Activated naive CD4-positive, alpha-beta T cell treated with anti-CD3 and anti-CD28 coated beads, Interleukin-2, amount 50 U/mL, for 24 hours (primary cell): ENCODE results near the gene CD7.

Source experiments
- H3K27ac Mint-ChIP-seq: one replicate; pipeline ENCODE4 v1.8.0; 2021; ENCODE audit warnings: mild to moderate bottlenecking, mixed read lengths
- H3K27me3 Mint-ChIP-seq: one replicate; pipeline ENCODE4 v1.8.0; 2021; ENCODE audit warnings: mixed read lengths
- H3K36me3 Mint-ChIP-seq: one replicate; pipeline ENCODE4 v1.8.0; 2021; ENCODE audit warnings: mixed read lengths
- H3K4me1 Mint-ChIP-seq: one replicate; pipeline ENCODE4 v1.8.0; 2021; ENCODE audit warnings: mixed read lengths
- H3K4me3 Mint-ChIP-seq: one replicate; pipeline ENCODE4 v1.8.0; 2021; ENCODE audit warnings: mild to moderate bottlenecking, mixed read lengths
- H3K9me3 Mint-ChIP-seq: one replicate; pipeline ENCODE4 v1.8.0; 2021; ENCODE audit warnings: mixed read lengths

CD7 gene

GRCh38 chr17:82314012-82314726 lies 3.2 kb downstream of the CD7 start:
- no peaks in the 10 kb centered on the region for H3K9me3 Mint-ChIP-seq
- H3K27me3 Mint-ChIP-seq: no peaks in the 10 kb centered on the region
- H3K27ac Mint-ChIP-seq: peak overlapping the region; percentile 82
- peaks cover 5% of the 10 kb centered on the region for H3K36me3 Mint-ChIP-seq
- peak overlapping the region; percentile 44 for H3K4me3 Mint-ChIP-seq
- H3K4me1 Mint-ChIP-seq: peaks cover 17% of the 10 kb centered on the region

- Mint-ChIP-seq H3K36me3 (peaks cover 5% of the 10 kb centered on the region), H3K4me1 (peaks cover 21% of the 10 kb centered on the region), H3K27me3 (no peaks in the 10 kb centered on the region), H3K27ac (peak overlapping the region; percentile 82), H3K4me3 (peak overlapping the region; percentile 36), H3K9me3 (no peaks in the 10 kb centered on the region)
Measured at GRCh38 chr17:82313195-82314011, 4.0 kb downstream of the CD7 start.

GRCh38 chr17:82311971-82312370 lies 5.4 kb downstream of the CD7 start:
- no peaks in the 10 kb centered on the region for H3K27me3 Mint-ChIP-seq
- H3K9me3 Mint-ChIP-seq: no peaks in the 10 kb centered on the region
- H3K36me3 Mint-ChIP-seq: peaks cover 5% of the 10 kb centered on the region
- H3K27ac Mint-ChIP-seq: no peak overlapping the region
- peaks cover 27% of the 10 kb centered on the region for H3K4me1 Mint-ChIP-seq
- H3K4me3 Mint-ChIP-seq: no peak overlapping the region

- Mint-ChIP-seq H3K4me1 (peaks cover 36% of the 10 kb centered on the region), H3K27me3 (no peaks in the 10 kb centered on the region), H3K9me3 (no peaks in the 10 kb centered on the region), H3K36me3 (peaks cover 5% of the 10 kb centered on the region), H3K4me3 (no peak overlapping the region), H3K27ac (no peak overlapping the region)
Measured at GRCh38 chr17:82310877-82311276, 6.5 kb downstream of the CD7 start.

- Mint-ChIP-seq H3K27ac (no peak overlapping the region), H3K9me3 (no peaks in the 10 kb centered on the region), H3K4me3 (no peak overlapping the region), H3K4me1 (peaks cover 39% of the 10 kb centered on the region), H3K36me3 (peaks cover 2% of the 10 kb centered on the region), H3K27me3 (no peaks in the 10 kb centered on the region)
Measured at GRCh38 chr17:82309656-82310570, 7.5 kb downstream of the CD7 start.

- Mint-ChIP-seq H3K36me3 (no peaks in the 10 kb centered on the region), H3K4me3 (no peak overlapping the region), H3K27ac (peak overlapping the region; percentile 46), H3K27me3 (no peaks in the 10 kb centered on the region), H3K4me1 (peaks cover 59% of the 10 kb centered on the region), H3K9me3 (no peaks in the 10 kb centered on the region)
Measured at GRCh38 chr17:82305727-82306300, 11.6 kb downstream of the CD7 start.

- Mint-ChIP-seq H3K27ac (peak overlapping the region; percentile 55), H3K27me3 (no peaks in the 10 kb centered on the region), H3K36me3 (no peaks in the 10 kb centered on the region), H3K4me1 (peaks cover 63% of the 10 kb centered on the region), H3K9me3 (no peaks in the 10 kb centered on the region), H3K4me3 (no peak overlapping the region)
Measured at GRCh38 chr17:82304826-82305726, 12.3 kb downstream of the CD7 start.

- peak overlapping the region; percentile 85 for H3K4me3 Mint-ChIP-seq
- peak overlapping the region; percentile 55 for H3K27ac Mint-ChIP-seq
- peaks cover 71% of the 10 kb centered on the region for H3K4me1 Mint-ChIP-seq
- H3K36me3 Mint-ChIP-seq: no peaks in the 10 kb centered on the region
- no peaks in the 10 kb centered on the region for H3K9me3 Mint-ChIP-seq
- H3K27me3 Mint-ChIP-seq: no peaks in the 10 kb centered on the region
Measured at GRCh38 chr17:82303944-82304808, 13.2 kb downstream of the CD7 start.

GRCh38 chr17:82302991-82303943 lies 14.1 kb downstream of the CD7 start:
- Mint-ChIP-seq H3K9me3 (no peaks in the 10 kb centered on the region), H3K27ac (peak overlapping the region; percentile 87), H3K4me1 (peaks cover 75% of the 10 kb centered on the region), H3K36me3 (no peaks in the 10 kb centered on the region), H3K4me3 (peak overlapping the region; percentile 85), H3K27me3 (no peaks in the 10 kb centered on the region)

- Mint-ChIP-seq H3K4me3 (peak overlapping the region; percentile 85), H3K27me3 (no peaks in the 10 kb centered on the region), H3K27ac (peak overlapping the region; percentile 88), H3K4me1 (peaks cover 76% of the 10 kb centered on the region), H3K9me3 (no peaks in the 10 kb centered on the region), H3K36me3 (no peaks in the 10 kb centered on the region)
Measured at GRCh38 chr17:82302568-82302963, 14.8 kb downstream of the CD7 start.

GRCh38 chr17:82301916-82302567 lies 15.4 kb downstream of the CD7 start:
- H3K4me3 Mint-ChIP-seq: peak overlapping the region; percentile 85
- H3K36me3 Mint-ChIP-seq: no peaks in the 10 kb centered on the region
- peaks cover 81% of the 10 kb centered on the region for H3K4me1 Mint-ChIP-seq
- H3K27ac Mint-ChIP-seq: peak overlapping the region; percentile 88
- no peaks in the 10 kb centered on the region for H3K27me3 Mint-ChIP-seq
- H3K9me3 Mint-ChIP-seq: no peaks in the 10 kb centered on the region

- no peaks in the 10 kb centered on the region for H3K36me3 Mint-ChIP-seq
- H3K27me3 Mint-ChIP-seq: no peaks in the 10 kb centered on the region
- peaks cover 81% of the 10 kb centered on the region for H3K4me1 Mint-ChIP-seq
- H3K4me3 Mint-ChIP-seq: peak overlapping the region; percentile 23
- peak overlapping the region; percentile 100 for H3K27ac Mint-ChIP-seq
- H3K9me3 Mint-ChIP-seq: no peaks in the 10 kb centered on the region
Measured at GRCh38 chr17:82301300-82301915, 16.0 kb downstream of the CD7 start.
